ENCODE data around the gene CHPF2. TPM values are rescaled to one million over a fixed set of nuclear protein-coding genes. Genes with fewer than 3 reads are reported as not detected.

The CHPF2 gene
- polyA plus RNA-seq, 1 donor (not counting 4 experiments of a cell fraction or from before 2014, with no cell fraction given): 16.2 TPM

- Histone ChIP-seq H3K27me3 (ENCODE audit: control insufficient read depth, extremely low read depth, insufficient read depth, low read length) (peaks cover 21% of the 10 kb centered on the region), H2AFZ (ENCODE audit: control insufficient read depth, low read length) (no peak overlapping the region), H4K20me1 (ENCODE audit: control insufficient read depth, extremely low read depth, insufficient read depth, low read length) (no peaks in the 10 kb centered on the region), H3K4me1 (ENCODE audit: control insufficient read depth, extremely low read depth, insufficient read depth, low read length) (no peaks in the 10 kb centered on the region), H3K9me1 (ENCODE audit: control insufficient read depth, extremely low read depth, insufficient read depth, low read length) (no peaks in the 10 kb centered on the region), H3K79me2 (ENCODE audit: control insufficient read depth, insufficient read depth, low read length) (no peaks in the 10 kb centered on the region), H3K27ac (ENCODE audit: control insufficient read depth, insufficient read depth, low read length) (no peak overlapping the region), H3K9ac (ENCODE audit: control insufficient read depth, extremely low read depth, insufficient read depth, low read length) (no peak overlapping the region), H3K36me3 (ENCODE audit: control insufficient read depth in 2 of 2, extremely low read depth in 1 of 2, insufficient read depth in 2 of 2, low read length in 2 of 2) (no peaks in the 10 kb centered on the region), H3K4me3 (ENCODE audit: control insufficient read depth in 2 of 3, extremely low read depth in 1 of 3, insufficient read depth in 2 of 3, low read depth in 1 of 3, low read length in 3 of 3) (no peak overlapping the region), H3K9me3 (ENCODE audit: control insufficient read depth, low read depth, low read length) (no peaks in the 10 kb centered on the region), H3K4me2 (ENCODE audit: control insufficient read depth, extremely low read depth, insufficient read depth, low read depth, low read length) (no peak overlapping the region)
- dilution Hi-C loops (cut with MboI; ENCODE audit: extremely low pct_ligation_motif_present, low sequenced_read_pairs): no loop called here
- TF ChIP-seq EZH2 (IDR thresholded peaks at IDR 0.05; ENCODE audit: low read length) (no peak), CTCF (optimal IDR thresholded peaks at IDR 0.05 in 1 of 3, IDR thresholded peaks at IDR 0.05 in 1 of 3, conservative IDR thresholded peaks at IDR 0.05 in 1 of 3; ENCODE audit: extremely low read depth in 1 of 3, insufficient read depth in 2 of 3, low read length in 3 of 3) (no peak)
- FAIRE-seq (no peak), DNase-seq (ENCODE audit: low read depth, low spot score) (no peak)
Observed at GRCh38 chr7:151187409-151188251, 44.7 kb upstream of the CHPF2 start.

GRCh38 chr7:151188252-151188542 lies 44.1 kb upstream of the CHPF2 start:
- H3K9me1 ChIP-seq (ENCODE audit: control insufficient read depth, extremely low read depth, insufficient read depth, low read length): no peaks in the 10 kb centered on the region
- H3K27ac ChIP-seq (ENCODE audit: control insufficient read depth, insufficient read depth, low read length): no peak overlapping the region
- dilution Hi-C loops (cut with MboI; ENCODE audit: extremely low pct_ligation_motif_present, low sequenced_read_pairs): no loop called here
- H4K20me1 ChIP-seq (ENCODE audit: control insufficient read depth, extremely low read depth, insufficient read depth, low read length): no peaks in the 10 kb centered on the region
- H3K4me2 ChIP-seq (ENCODE audit: control insufficient read depth, extremely low read depth, insufficient read depth, low read depth, low read length): no peak overlapping the region
- H3K27me3 ChIP-seq (ENCODE audit: control insufficient read depth, extremely low read depth, insufficient read depth, low read length): peaks cover 21% of the 10 kb centered on the region
- no peak overlapping the region for H3K4me3 ChIP-seq (ENCODE audit: control insufficient read depth in 2 of 3, extremely low read depth in 1 of 3, insufficient read depth in 2 of 3, low read depth in 1 of 3, low read length in 3 of 3)
- H3K36me3 ChIP-seq (ENCODE audit: control insufficient read depth in 2 of 2, extremely low read depth in 1 of 2, insufficient read depth in 2 of 2, low read length in 2 of 2): no peaks in the 10 kb centered on the region
- no peaks in the 10 kb centered on the region for H3K9me3 ChIP-seq (ENCODE audit: control insufficient read depth, low read depth, low read length)
- H3K9ac ChIP-seq (ENCODE audit: control insufficient read depth, extremely low read depth, insufficient read depth, low read length): no peak overlapping the region
- H3K79me2 ChIP-seq (ENCODE audit: control insufficient read depth, insufficient read depth, low read length): no peaks in the 10 kb centered on the region
- DNase-seq (ENCODE audit: low read depth, low spot score) (no peak), FAIRE-seq (no peak)
- no peak overlapping the region for H2AFZ ChIP-seq (ENCODE audit: control insufficient read depth, low read length)
- no peaks in the 10 kb centered on the region for H3K4me1 ChIP-seq (ENCODE audit: control insufficient read depth, extremely low read depth, insufficient read depth, low read length)
- TF ChIP-seq CTCF (optimal IDR thresholded peaks at IDR 0.05 in 1 of 3, IDR thresholded peaks at IDR 0.05 in 1 of 3, conservative IDR thresholded peaks at IDR 0.05 in 1 of 3; ENCODE audit: extremely low read depth in 1 of 3, insufficient read depth in 2 of 3, low read length in 3 of 3) (no peak), EZH2 (IDR thresholded peaks at IDR 0.05; ENCODE audit: low read length) (no peak)
